Hematopoietic multipotent progenitor cell (in vitro differentiated cells): Measurements from ENCODE around the gene B4GALT3. TPM values are rescaled to one million over a fixed set of nuclear protein-coding genes. Genes with fewer than 3 reads are reported as not detected.

ENCODE experiments used
- DNase-seq, 3 donors: peaks; one replicate each; pipeline ENCODE4 v3.0.0-alpha.2; 2011 to 2015; ENCODE audit warnings: low read depth in 2 of 3, low spot score in 2 of 3
- total RNA-seq: library from RNA; depleted of rRNA; stranded (reverse); fragments of >200 nt; gene quantifications from one replicate; pipeline ENCODE4 v1.2.3, GENCODE V29; 2012

B4GALT3 gene
- total RNA-seq, 1 donor = 28.5 TPM

- DNase-seq = no peak
Measured at GRCh38 chr1:161189036-161189435, 11.7 kb upstream of the B4GALT3 start.

GRCh38 chr1:161188381-161188780 lies 11.1 kb upstream of the B4GALT3 start:
- DNase-seq = no peak

- no peak for DNase-seq
Measured at GRCh38 chr1:161187311-161187710, 10.0 kb upstream of the B4GALT3 start.

GRCh38 chr1:161185732-161186311 lies 8.5 kb upstream of the B4GALT3 start:
- peak in 1 of 3 donors; percentile 45 for DNase-seq

DNA sequence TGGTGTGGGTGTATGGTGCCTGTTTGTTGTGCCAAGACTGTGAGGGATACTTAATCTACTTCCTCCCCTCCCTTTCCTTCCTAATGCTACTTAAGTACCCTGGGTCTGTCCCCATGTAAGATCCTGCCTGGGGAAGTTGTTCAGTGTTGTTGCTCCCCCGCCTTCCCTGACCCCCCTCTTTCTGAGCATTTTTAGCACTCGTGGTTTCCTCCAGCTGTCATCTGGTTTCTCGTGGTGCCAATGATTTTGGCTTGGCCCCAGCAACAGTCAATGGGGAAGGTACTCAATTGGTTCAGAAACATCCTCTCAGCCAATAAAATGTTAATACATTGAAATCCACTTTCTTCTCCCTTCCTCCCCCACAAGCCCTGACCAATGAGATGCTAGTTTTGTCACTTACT lies 8.0 kb upstream of the B4GALT3 start:
- peak; percentile 54 to 99 (median 95) for DNase-seq

GRCh38 chr1:161182214-161182613 lies 4.9 kb upstream of the B4GALT3 start:
- peak in 1 of 3 donors; percentile 36 for DNase-seq

- peak in 1 of 3 donors; percentile 54 for DNase-seq
Measured at GRCh38 chr1:161180639-161181038, 3.3 kb upstream of the B4GALT3 start.

DNA sequence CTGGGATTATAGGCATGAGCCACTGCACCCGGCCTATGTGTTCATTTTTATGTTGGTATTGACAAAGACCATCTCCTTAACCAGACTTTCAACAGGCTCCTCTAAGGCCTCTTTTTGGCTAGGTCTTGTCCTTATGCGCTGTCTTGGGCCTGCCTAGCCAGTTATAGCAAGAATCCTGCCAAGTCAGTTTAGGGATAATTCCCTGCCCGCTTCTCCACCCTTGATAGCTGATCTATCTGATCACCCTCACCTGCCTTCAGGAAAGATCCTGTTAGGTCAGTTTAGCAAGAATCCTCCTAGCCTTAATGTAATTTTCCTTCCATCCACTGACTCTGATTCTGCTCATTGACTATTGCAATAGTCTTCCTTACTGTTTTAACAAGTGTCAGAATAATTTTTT lies 2.4 kb upstream of the B4GALT3 start:
- no peak for DNase-seq

DNA sequence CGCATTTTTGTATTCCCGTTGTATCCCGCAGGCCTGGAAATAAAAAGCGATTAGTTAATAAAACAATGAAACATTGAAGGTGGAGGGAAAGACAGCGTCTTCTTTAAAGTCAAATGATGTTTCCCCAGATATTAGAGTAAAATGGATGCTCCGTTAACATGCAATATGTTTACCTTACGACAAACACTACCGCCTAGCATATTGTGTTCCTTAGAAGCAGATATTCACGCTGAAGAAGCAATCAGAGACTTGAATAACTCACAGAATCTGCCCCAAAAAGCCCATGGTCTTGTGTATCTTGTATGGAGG lies 583 bp upstream of the B4GALT3 start:
- DNase-seq = no peak

- no peak for DNase-seq
Measured at GRCh38 chr1:161176468-161177111, 717 bp downstream of the B4GALT3 start.

- DNase-seq = no peak
Measured at GRCh38 chr1:161175771-161176453, 1.4 kb downstream of the B4GALT3 start.

GRCh38 chr1:161174911-161175310 lies 2.4 kb downstream of the B4GALT3 start:
- no peak for DNase-seq

- DNase-seq = no peak
Measured at GRCh38 chr1:161173711-161174110, 3.6 kb downstream of the B4GALT3 start.

DNA sequence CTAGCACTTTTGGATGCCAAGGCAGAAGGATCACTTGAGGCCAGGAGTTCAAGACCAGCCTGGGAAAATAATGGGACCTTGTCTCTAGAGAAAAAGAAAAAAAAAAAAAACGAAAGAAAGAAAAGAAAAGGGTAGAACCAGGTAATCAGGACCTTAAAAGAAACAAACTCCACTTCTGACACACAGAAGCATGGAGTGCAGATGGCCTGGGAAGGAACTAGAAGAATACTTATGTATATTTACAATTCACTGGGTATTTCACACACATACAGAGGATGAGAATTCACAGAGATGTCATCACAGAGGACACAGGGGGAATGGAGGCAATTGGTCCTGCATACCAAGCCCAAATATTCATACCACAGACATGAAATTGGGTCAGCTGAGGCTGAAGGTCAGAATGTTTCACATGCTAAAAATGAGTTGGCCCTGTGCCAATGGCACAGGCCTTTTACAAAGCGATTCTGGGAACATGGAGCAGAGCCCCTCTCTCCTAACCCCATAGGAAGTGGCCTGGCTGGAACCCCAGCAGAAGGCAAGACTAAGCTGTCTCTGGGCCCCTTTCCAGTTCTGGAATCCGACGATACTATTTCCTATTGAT lies 4.4 kb downstream of the B4GALT3 start:
- no peak for DNase-seq

GRCh38 chr1:161172349-161172748 lies 5.0 kb downstream of the B4GALT3 start:
- DNase-seq = no peak

GRCh38 chr1:161171696-161172095 lies 5.6 kb downstream of the B4GALT3 start:
- DNase-seq = no peak

- DNase-seq = no peak
Measured at GRCh38 chr1:161171191-161171590, 6.1 kb downstream of the B4GALT3 start.

GRCh38 chr1:161168906-161169305 lies 8.4 kb downstream of the B4GALT3 start:
- no peak for DNase-seq

DNA sequence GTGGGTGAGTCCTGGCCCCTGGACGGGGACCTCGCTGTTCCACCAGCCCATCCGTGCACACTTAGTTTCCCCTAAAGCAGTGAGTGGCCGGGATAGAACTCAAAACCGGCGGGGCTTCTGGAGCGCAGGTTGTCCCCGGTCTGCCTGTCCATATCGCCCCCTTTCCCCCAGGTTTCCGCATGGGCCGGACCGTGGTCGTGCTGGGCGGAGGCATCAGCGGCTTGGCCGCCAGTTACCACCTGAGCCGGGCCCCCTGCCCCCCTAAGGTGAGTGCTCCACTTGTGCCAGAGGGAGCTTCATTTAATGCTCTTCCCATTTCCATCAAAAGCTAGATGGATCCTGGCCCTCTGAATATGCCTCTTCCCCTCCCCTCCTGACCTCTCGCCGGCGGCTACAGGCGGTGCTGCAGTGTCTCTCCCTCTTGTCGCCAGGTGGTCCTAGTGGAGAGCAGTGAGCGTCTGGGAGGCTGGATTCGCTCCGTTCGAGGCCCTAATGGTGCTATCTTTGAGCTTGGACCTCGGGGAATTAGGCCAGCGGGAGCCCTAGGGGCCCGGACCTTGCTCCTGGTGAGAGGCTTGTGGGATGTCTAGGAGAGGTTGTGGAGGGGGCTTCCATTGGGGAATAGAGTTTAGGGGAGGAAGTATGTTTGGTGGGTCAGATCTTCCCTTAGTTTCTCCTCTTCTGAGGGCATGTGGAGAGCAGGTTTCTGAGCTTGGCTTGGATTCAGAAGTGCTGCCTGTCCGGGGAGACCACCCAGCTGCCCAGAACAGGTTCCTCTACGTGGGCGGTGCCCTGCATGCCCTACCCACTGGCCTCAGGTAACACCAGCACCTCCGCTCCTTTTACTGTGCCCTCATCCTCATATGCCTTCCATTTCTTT lies 10.4 kb downstream of the B4GALT3 start:
- peak in 1 of 3 donors; percentile 23 for DNase-seq

DNA sequence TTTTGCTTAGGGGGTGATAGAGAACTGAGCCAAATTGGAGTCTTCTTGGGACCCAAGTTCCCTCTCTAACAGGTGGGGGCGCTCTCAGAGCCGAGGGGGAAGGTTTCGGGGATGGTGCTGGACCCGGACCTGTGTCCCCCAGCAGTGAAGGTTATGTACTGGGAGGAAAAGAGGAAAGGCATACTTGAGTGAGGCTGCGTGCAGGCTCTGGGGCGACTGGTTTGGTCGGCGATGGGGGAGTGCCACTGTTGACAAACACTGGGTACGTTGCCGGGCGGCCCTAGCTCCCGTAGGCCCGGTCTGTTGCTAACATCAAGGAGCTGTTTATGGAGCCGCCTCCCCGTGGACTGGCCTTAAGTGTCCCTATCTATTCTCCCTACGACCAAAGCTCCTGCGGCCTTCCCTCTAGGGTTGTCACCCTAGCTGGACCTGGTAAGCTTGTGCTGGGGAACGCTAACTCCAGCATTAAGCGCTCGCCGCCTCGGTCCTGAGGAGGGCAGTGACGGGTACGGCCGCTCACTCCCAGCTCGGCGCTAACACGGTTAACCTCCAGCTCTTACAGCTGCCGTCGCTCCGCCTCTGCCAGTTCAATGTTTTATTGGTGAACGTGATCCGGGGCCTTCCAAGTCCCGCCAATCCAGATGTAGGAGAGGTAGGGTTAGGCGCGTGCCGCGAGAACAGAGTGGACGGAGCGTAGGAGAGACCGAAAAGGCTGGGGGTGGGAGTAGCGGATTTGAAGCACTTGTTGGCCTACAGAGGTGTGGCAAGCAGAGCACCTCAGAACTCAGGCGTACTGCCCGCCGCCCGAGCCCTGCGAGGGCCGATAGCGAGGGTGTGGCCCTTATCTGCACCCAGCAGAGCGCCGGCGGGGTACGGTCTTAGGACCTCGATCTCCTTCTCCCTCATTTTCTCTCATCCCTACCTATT lies 11.3 kb downstream of the B4GALT3 start, which contains the start of gene PPOX:
Gene PPOX (plus strand): TSS at position 685 of the 927 bp plus-strand sequence. CDS start 422 bp downstream, outside the sequence.
- peak; percentile 86 to 98 (median 96) for DNase-seq
